ENCODE results near the gene VPS4A.

Gene VPS4A

GRCh38 chr16:69307856-69308255, 3.3 kb upstream of the VPS4A start:
- DNase-seq, result no peak

DNA sequence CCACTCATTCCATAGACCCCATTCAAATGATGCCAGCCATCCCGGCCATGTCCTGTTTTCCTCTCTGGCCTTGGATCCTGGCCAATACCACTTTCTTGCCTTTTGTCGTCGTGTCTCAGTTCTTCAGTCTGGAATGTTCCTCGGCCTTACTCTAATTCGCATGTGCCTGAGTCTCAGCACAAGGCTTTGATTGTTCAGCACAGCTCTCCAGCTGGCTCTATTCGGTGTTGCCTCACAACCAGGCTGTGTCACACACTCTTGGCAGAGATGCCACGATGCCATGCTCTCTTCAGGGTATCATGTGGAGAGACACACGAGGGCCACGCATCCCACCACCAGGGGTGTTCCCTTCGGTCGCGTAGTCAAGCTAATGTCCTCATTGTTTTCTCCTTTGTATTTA, 1.8 kb upstream of the VPS4A start:
- DNase-seq, result no peak

GRCh38 chr16:69311533-69312387, 610 bp downstream of the VPS4A start:
- no peak for DNase-seq

- no peak for DNase-seq
These were observed 2.3 kb downstream of the VPS4A start for GRCh38 chr16:69313469-69313868.

DNA sequence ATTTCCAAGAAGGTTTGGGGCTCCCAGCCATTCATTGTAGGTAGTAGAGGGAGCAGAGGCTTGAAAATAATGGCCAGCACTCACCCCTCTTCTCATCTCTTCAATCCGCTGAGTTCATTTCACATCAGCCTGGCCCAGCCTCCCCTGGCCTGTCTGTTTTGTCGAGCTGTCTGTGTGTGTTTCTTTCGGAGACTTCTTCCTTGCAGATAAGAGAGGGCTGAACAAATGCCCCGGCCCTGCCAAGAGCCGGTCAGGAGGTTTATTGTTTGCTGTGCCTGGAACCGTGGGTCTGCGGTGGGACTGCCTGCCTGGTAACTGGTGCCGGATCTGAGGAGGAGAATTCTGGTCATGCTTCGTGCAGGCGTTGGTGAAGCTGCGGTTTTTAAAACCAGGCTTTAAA, 3.4 kb downstream of the VPS4A start:
- no peak for DNase-seq

GRCh38 chr16:69315486-69316311, 4.5 kb downstream of the VPS4A start:
- no peak for DNase-seq

- no peak for DNase-seq
These were observed 5.5 kb downstream of the VPS4A start for GRCh38 chr16:69316595-69317034.

- no peak for DNase-seq
These were observed 7.2 kb downstream of the VPS4A start for GRCh38 chr16:69318177-69318910.

DNA sequence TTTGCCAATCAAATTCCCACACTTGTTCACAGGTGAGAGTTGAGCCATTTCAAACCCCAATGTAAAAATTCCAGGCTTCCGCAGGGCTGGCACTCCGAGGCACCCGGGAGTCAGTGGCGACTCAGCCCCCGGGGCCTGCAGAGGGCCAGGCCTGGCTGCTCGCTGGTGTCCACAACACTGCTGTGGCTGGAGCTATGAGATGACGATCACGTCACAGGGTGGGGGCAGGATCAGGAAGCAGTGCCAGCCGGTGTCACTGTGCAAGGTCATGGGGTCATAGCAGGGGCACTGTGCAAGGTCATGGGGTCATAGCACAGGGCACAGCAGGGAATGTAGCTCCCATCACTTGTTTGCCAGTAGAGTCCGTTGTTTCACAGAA, 7.8 kb downstream of the VPS4A start:
- no peak for DNase-seq

GRCh38 chr16:69319381-69319780, 8.2 kb downstream of the VPS4A start:
- no peak for DNase-seq

DNA sequence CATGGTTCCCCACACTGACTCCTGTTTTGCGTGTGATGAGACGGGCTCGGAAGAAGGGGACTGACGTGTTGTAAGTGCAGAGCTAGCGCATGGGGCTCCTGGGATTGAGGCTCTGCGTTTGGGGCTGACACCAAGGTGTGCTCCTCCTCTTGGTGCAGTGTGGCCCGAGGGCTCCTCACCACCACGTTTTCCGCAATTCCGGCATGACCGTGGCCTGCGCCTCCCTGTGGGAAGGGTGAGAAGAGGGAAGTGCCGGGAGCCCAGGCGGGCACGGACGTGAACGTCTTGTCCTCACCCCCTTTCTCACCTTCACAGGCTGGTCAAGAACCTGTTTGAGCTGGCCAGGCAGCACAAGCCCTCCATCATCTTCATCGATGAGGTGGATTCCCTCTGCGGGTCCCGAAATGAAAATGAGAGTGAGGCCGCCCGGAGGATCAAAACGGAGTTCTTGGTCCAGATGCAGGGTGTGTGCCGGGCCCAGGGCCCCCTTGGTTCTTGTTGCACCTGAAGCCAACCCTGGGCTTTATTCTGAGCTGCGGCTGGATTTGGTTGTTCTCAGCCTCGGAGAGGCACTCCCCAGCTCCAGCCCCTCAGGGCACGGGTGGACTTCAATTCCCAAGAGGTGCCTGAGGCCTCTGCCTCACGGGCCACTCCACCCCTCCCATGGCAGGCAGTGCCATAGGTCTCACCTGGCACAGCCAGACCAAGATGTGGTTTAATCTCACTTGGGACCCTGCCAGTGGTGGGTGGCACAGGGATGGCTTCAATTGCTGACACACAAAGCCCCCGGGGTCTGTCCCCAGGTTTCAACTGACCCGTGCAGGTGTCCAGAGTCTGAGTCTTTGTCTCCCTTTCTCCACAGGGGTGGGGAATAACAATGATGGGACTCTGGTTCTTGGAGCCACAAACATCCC, 8.9 kb downstream of the VPS4A start:
- no peak for DNase-seq

- no peak for DNase-seq
These were observed 9.6 kb downstream of the VPS4A start for GRCh38 chr16:69320740-69321073.

- DNase-seq, result no peak
These were observed 9.9 kb downstream of the VPS4A start for GRCh38 chr16:69321080-69321479.

DNA sequence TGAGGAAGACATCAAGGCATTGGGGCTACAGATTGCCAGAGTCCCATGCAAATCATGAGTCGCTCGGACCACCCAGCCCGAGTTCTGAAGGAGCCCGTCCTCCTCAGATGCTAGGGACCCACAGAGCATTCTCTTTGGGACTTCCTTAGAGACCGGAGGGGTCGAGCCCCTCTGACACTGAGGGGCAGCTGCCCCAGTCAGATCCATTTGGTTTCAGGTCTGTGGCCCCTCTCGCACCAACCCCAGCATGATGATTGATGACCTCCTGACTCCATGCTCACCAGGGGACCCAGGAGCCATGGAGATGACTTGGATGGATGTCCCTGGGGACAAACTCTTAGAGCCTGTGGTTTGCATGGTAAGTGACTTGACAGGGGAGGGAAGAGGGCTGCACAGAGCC, 11.2 kb downstream of the VPS4A start:
- DNase-seq, result no peak

DNA sequence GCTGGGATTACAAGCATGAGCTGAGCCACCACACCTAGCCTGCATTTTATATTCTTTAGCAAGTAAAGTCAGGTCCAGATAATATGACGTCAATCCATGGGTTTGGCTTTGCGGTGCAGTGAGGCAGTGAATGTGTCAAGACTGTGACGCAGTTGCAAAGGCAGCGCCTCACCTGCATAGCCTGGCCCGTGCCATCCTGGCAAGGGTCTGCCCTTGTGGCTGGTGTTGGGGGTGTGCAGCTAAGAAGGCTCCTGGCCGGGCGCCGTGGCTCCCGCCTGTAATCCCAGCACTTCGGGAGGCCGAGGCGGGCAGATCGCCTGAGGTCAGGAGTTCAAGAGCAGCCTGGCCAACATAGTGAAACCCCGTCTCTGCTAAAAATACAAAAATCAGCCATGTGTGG, 12.3 kb downstream of the VPS4A start:
- DNase-seq, result no peak

GRCh38 chr16:69324013-69324531, 12.9 kb downstream of the VPS4A start:
- DNase-seq, result no peak

DNA sequence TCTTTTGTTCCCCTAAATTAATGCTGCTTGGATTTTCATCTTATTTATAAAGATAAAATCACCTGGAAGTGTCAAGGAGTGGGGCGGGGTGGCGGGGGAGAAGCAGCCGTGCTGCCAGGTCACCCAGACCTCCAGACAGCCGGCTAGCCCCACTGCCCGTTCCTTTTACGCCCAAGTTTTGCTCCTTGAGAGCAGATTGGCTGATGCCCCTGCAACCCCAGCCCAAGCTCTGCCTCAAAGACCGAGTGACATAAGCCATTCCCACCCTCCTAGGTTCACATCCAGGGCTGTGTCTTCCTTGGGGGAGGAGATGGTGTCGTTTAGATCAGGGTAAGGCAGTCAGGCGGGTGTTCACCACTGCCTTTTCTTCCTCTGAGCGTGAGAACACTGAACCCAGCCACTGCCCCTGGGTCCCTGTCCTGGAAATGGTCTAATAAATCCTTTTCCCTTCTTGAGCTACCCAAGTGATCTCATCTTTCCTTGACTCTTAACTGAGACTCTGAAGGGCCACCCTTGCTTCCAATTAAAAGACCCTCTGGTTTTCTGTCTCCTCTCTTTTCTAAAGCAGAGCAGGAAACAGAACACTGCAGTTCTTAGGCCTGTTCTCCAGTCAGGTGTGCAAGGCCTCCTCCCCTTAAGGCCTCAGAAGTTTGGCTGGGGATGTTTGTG, 13.6 kb downstream of the VPS4A start:
- DNase-seq, result no peak

- DNase-seq, result no peak
These were observed 14.6 kb downstream of the VPS4A start for GRCh38 chr16:69325784-69326171.

- DNase-seq, result no peak
These were observed 15.2 kb downstream of the VPS4A start for GRCh38 chr16:69326172-69326873.

GRCh38 chr16:69327585-69328310, 16.6 kb downstream of the VPS4A start:
- DNase-seq, result no peak

Measured in NCI-H1436 (cell line).